Astrocyte of the spinal cord (primary cell): Measurements from ENCODE around the gene INTU.
"Not testable (repeated sequence)": the region's sequence is repeated elsewhere in the genome, so short reads cannot be mapped to it uniquely, and the experiment has no call there.

Source experiments
- DNase-seq: peaks from one replicate; pipeline ENCODE4 v3.0.0; 2011; ENCODE audit warnings: low read depth, low spot score
- H3K4me3 ChIP-seq: 2 replicates; pipeline ENCODE4 v1.5.1; 2011; ENCODE audit warnings: low read depth, mild to moderate bottlenecking, low read length, moderate library complexity
- in situ Hi-C: cut with HindIII; loops from 2 replicates; pipeline ENCODE4 v1.10.0; 2017; ENCODE audit warnings: low sequenced_read_pairs
- TF ChIP-seq, protein P1 (sequence below): IDR thresholded peaks from 2 replicates; pipeline ENCODE4 v1.5.1; 2012; ENCODE audit warnings: low read depth, mild to moderate bottlenecking, low read length, inconsistent platforms

Gene INTU

GRCh38 chr4:127632420-127633403, at the start of gene INTU:
Gene INTU (plus strand): TSS chr4:127632957. CDS start chr4:127633035, 78 bp downstream.
- DNase-seq = peak; percentile 97
- TF ChIP-seq, protein P1, sequence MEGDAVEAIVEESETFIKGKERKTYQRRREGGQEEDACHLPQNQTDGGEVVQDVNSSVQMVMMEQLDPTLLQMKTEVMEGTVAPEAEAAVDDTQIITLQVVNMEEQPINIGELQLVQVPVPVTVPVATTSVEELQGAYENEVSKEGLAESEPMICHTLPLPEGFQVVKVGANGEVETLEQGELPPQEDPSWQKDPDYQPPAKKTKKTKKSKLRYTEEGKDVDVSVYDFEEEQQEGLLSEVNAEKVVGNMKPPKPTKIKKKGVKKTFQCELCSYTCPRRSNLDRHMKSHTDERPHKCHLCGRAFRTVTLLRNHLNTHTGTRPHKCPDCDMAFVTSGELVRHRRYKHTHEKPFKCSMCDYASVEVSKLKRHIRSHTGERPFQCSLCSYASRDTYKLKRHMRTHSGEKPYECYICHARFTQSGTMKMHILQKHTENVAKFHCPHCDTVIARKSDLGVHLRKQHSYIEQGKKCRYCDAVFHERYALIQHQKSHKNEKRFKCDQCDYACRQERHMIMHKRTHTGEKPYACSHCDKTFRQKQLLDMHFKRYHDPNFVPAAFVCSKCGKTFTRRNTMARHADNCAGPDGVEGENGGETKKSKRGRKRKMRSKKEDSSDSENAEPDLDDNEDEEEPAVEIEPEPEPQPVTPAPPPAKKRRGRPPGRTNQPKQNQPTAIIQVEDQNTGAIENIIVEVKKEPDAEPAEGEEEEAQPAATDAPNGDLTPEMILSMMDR = no peak
- in situ Hi-C loops = no loop called here
- H3K4me3 ChIP-seq = peak within 1 kb of the TSS; percentile 93

DNA sequence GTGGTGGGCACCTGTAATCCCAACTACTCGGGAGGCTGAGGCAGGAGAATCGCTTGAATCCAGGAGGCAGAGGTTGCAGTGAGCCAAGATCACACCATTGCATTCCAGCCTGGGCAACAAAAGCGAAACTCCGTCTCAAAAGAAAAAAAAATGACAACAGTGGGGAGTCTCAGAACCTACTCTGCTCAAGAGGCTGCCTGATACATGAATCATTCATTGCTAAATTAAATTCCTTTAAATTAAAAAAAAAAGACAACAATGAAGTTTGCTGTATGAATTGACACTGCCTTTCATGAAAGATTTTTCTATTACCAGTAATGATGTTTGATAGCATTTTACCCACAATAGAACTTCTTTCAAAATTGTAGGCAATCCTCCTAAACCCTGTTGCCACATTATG, 46.3 kb upstream of the INTU start:
- DNase-seq = peak; percentile 26
- in situ Hi-C loops, H3K4me3 ChIP-seq: not testable (repeated sequence)

DNA sequence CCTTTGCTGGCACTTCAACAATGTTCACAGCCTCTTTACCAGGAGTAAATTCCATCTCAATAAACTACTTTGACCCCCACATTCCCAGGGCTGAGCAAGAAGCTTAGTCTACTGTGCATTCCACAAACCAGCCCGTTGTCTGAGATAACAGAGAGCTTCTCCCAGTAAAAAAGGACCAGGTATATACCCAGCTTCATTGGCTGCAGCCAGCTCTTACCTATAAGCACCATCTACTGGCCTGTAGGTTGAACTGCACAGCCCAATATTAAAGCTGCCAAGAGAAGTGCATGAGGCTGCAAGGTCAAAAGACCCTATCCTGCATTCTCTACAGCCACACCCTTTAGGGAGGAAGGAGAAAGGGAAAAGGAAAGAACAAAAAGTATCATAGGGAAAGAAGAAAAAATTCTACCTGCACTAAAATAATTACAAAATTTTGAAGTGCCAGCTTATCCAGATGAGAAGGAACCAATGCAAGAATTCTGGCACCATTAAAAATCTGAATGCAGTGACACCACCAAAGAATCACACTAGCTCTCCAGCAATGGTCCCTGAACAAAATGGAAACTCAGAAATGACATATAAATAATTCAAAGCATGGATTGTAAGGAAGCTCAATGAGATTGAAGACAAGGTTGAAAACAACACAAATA, 45.7 kb upstream of the INTU start:
- TF ChIP-seq, protein P1 = peak; percentile 83
- in situ Hi-C loops = no loop called here
- peak; percentile 36 for DNase-seq
- H3K4me3 ChIP-seq = no peak overlapping the region

DNA sequence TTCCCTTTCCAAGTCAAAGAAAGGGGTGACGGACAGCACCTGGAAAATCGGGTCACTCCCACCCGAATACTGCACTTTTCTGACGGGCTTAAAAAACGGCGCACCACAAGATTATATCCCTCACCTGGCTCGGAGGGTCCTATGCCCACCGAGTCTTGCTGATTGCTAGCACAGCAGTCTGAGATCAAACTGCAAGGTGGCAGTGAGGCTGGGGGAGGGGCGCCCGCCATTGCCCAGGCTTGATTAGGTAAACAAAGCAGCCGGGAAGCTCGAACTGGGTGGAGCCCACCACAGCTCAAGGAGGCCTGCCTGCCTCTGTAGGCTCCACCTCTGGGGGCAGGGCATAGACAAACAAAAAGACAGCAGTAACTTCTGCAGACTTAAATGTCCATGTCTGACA, 43.6 kb upstream of the INTU start:
- in situ Hi-C loops, H3K4me3 ChIP-seq, DNase-seq: not testable (repeated sequence)

GRCh38 chr4:127598656-127599055, 34.1 kb upstream of the INTU start:
- TF ChIP-seq, protein P1 = no peak
- no peak for DNase-seq
- in situ Hi-C loops = no loop called here

GRCh38 chr4:127601029-127601428, 31.7 kb upstream of the INTU start:
- DNase-seq = peak; percentile 25
- H3K4me3 ChIP-seq = no peak overlapping the region
- in situ Hi-C loops = no loop called here
- TF ChIP-seq, protein P1 = peak; percentile 44

More at GRCh38 chr4:127598656-127599055, 34.1 kb upstream of the INTU start:
- no peak overlapping the region for H3K4me3 ChIP-seq

- in situ Hi-C loops = no loop called here
- TF ChIP-seq, protein P1 = peak; percentile 35
- DNase-seq = peak; percentile 55
- no peak overlapping the region for H3K4me3 ChIP-seq
Observed at GRCh38 chr4:127604949-127605709, 27.6 kb upstream of the INTU start.
